H1 (cell line): ENCODE measurements around the gene ATF3. TPM values are rescaled to one million over a fixed set of nuclear protein-coding genes. Genes with fewer than 3 reads are reported as not detected.

Source experiments
- CTCF ChIA-PET: fragments of 300-600 bp; sonication (Branson Sonifier 250); formaldehyde crosslinking; loops from one replicate; lab custom pipeline; 2021; ENCODE audit not compliant: partially characterized antibody; lab: Charles Lee
- POLR2A ChIA-PET: fragments of 300-600 bp; sonication (Branson Sonifier 250); formaldehyde crosslinking; loops from one replicate; lab custom pipeline; 2021; ENCODE audit warnings: inconsistent platforms; ENCODE audit not compliant: partially characterized antibody; lab: Charles Lee
- DNase-seq, 2 experiments: peaks; one replicate each; pipeline versions ENCODE4 v3.0.0 to v3.0.0-alpha.2; 2010 to 2022; ENCODE audit warnings: low spot score in 2 of 2, low read depth in 1 of 2, mixed read lengths in 1 of 2
- FAIRE-seq: peaks from 2 replicates; lab custom pipeline; 2011; peaks lifted over from hg19 to GRCh38; lab: Jason Lieb, UNC
- H2AFZ ChIP-seq: 2 replicates; pipeline ENCODE4 v1.8.1; 2012; ENCODE audit warnings: low read length, inconsistent platforms
- H2AK5ac ChIP-seq: 2 replicates; pipeline ENCODE4 v1.6.1; 2013; ENCODE audit warnings: low read depth, low read length
- H2BK120ac ChIP-seq: replicated peaks from 2 replicates; pipeline ENCODE3; 2013; ENCODE audit warnings: low read depth, low read length, inconsistent platforms
- H2BK12ac ChIP-seq: 2 replicates; pipeline ENCODE4 v1.6.1; 2013; ENCODE audit warnings: low read depth, low read length
- H2BK15ac ChIP-seq: 2 replicates; pipeline ENCODE4 v1.6.1; 2013; ENCODE audit warnings: low read length
- H2BK20ac ChIP-seq: 2 replicates; pipeline ENCODE4 v1.6.1; 2013; ENCODE audit warnings: low read length
- H2BK5ac ChIP-seq: 2 replicates; pipeline ENCODE4 v1.6.1; 2013; ENCODE audit warnings: low read depth, low read length
- H3K14ac ChIP-seq: 2 replicates; pipeline ENCODE4 v1.6.1; 2013; ENCODE audit warnings: inconsistent platforms; ENCODE audit not compliant: insufficient read length
- H3K18ac ChIP-seq: 2 replicates; pipeline ENCODE4 v1.6.1; 2013; ENCODE audit warnings: low read length; ENCODE audit errors: extremely low read depth
- H3K23ac ChIP-seq: 2 replicates; pipeline ENCODE4 v1.6.1; 2013; ENCODE audit warnings: inconsistent platforms; ENCODE audit not compliant: insufficient read length
- H3K23me2 ChIP-seq: 2 replicates; pipeline ENCODE4 v1.6.1; 2013; ENCODE audit warnings: low read depth, low read length
- H3K27ac ChIP-seq: 2 replicates; pipeline ENCODE4 v1.6.1; 2011; ENCODE audit warnings: low read depth, low read length, inconsistent platforms
- H3K27me3 ChIP-seq, 4 experiments: replicated peaks in 1 of 4; 1 replicate in 1 of 4; 2 replicates in 3 of 4; pipeline versions ENCODE4 v1.6.1 to v1.8.1; 2011 to 2013; ENCODE audit warnings: low read length in 3 of 4, mild to moderate bottlenecking in 3 of 4, inconsistent platforms in 2 of 4, mixed read lengths in 2 of 4, moderate library complexity in 1 of 4; ENCODE audit not compliant: control insufficient read depth in 3 of 4, insufficient read depth in 3 of 4; ENCODE audit errors: extremely low read depth in 1 of 4
- H3K36me3 ChIP-seq, 4 experiments: 2 replicates each; pipeline versions ENCODE4 v1.6.1 to v1.8.1; 2011 to 2013; ENCODE audit warnings: mild to moderate bottlenecking in 4 of 4, low read length in 3 of 4, moderate library complexity in 2 of 4, control low read depth in 1 of 4, inconsistent platforms in 1 of 4; ENCODE audit not compliant: insufficient read depth in 4 of 4, control insufficient read depth in 2 of 4
- H3K4ac ChIP-seq: replicated peaks from 2 replicates; pipeline ENCODE3; 2013; ENCODE audit warnings: low read length, low read depth, mixed read lengths, inconsistent platforms; ENCODE audit not compliant: insufficient read length
- H3K4me1 ChIP-seq, 4 experiments: replicated peaks in 1 of 4; 1 replicate in 1 of 4; 2 replicates in 3 of 4; pipeline versions ENCODE4 v1.6.1 to v1.8.1; 2011 to 2013; ENCODE audit warnings: low read length in 3 of 4, inconsistent platforms in 2 of 4, mixed read lengths in 1 of 4; ENCODE audit not compliant: insufficient read depth in 4 of 4, control insufficient read depth in 3 of 4
- H3K4me2 ChIP-seq, 2 experiments: 2 replicates each; pipeline versions ENCODE4 v1.6.1 to v1.8.1; 2011 to 2013; ENCODE audit warnings: low read depth in 2 of 2, low read length in 2 of 2, control low read depth in 1 of 2, inconsistent platforms in 1 of 2, mild to moderate bottlenecking in 1 of 2; ENCODE audit not compliant: insufficient read depth in 1 of 2
- H3K4me3 ChIP-seq, 4 experiments: fragments of 200-600, 300-600 bp in 1 of 4; sonication (generic), shearing (Covaris generic), sonication (Bioruptor Twin) in 1 of 4; 2 replicates each; pipeline versions ENCODE4 v1.5.1 to v1.8.1; 2011 to 2016; ENCODE audit warnings: low read length in 4 of 4, low read depth in 3 of 4, control low read depth in 2 of 4, inconsistent platforms in 2 of 4, mild to moderate bottlenecking in 2 of 4, mixed read lengths in 1 of 4, moderate library complexity in 1 of 4; ENCODE audit not compliant: insufficient read depth in 2 of 4; ENCODE audit errors: extremely low read depth in 1 of 4
- H3K56ac ChIP-seq: replicated peaks from 2 replicates; pipeline ENCODE3; 2013; ENCODE audit warnings: low read depth, mild to moderate bottlenecking, mixed read lengths, low read length, inconsistent platforms; ENCODE audit not compliant: insufficient read length
- H3K79me1 ChIP-seq: 2 replicates; pipeline ENCODE4 v1.6.1; 2013; ENCODE audit warnings: low read depth, low read length, control low read depth
- H3K79me2 ChIP-seq, 2 experiments: 2 replicates each; pipeline versions ENCODE4 v1.6.1 to v1.8.1; 2012 to 2013; ENCODE audit warnings: low read length in 2 of 2, mild to moderate bottlenecking in 2 of 2, inconsistent platforms in 1 of 2; ENCODE audit not compliant: insufficient read depth in 2 of 2, control insufficient read depth in 1 of 2
- H3K9ac ChIP-seq, 4 experiments: replicated peaks in 1 of 4; 1 replicate in 1 of 4; 2 replicates in 3 of 4; pipeline versions ENCODE4 v1.6.1 to v1.8.1; 2011 to 2013; ENCODE audit warnings: low read depth in 3 of 4, low read length in 3 of 4, control low read depth in 2 of 4, mild to moderate bottlenecking in 2 of 4, moderate library complexity in 2 of 4, inconsistent platforms in 1 of 4; ENCODE audit errors: extremely low read depth in 1 of 4
- H3K9me3 ChIP-seq, 2 experiments: 2 replicates each; pipeline versions ENCODE4 v1.6.1 to v1.8.1; 2012 to 2013; ENCODE audit warnings: mild to moderate bottlenecking in 2 of 2, moderate library complexity in 2 of 2, control low read depth in 1 of 2, inconsistent platforms in 1 of 2, low read depth in 1 of 2, low read length in 1 of 2, mixed read lengths in 1 of 2; ENCODE audit not compliant: insufficient read depth in 2 of 2
- H4K20me1 ChIP-seq, 2 experiments: replicated peaks in 1 of 2; 2 replicates each; pipeline versions ENCODE3 to v1.8.1; 2011 to 2013; ENCODE audit warnings: inconsistent platforms in 2 of 2, low read length in 2 of 2, mild to moderate bottlenecking in 1 of 2; ENCODE audit not compliant: insufficient read depth in 2 of 2, control insufficient read depth in 1 of 2
- H4K5ac ChIP-seq: 2 replicates; pipeline ENCODE4 v1.6.1; 2013; ENCODE audit warnings: low read length, low read depth, mixed read lengths, inconsistent platforms; ENCODE audit not compliant: insufficient read length
- H4K8ac ChIP-seq: 2 replicates; pipeline ENCODE4 v1.8.0; 2013; ENCODE audit warnings: mild to moderate bottlenecking, moderate library complexity, low read length, inconsistent platforms; ENCODE audit not compliant: insufficient read depth; ENCODE audit errors: extremely low read depth
- H4K91ac ChIP-seq: replicated peaks from 2 replicates; pipeline ENCODE3; 2013; ENCODE audit warnings: low read length, mixed read lengths, inconsistent platforms; ENCODE audit not compliant: insufficient read length
- CREB1 ChIP-seq: IDR thresholded peaks from 2 replicates; pipeline ENCODE4 v1.6.1; 2012; ENCODE audit warnings: inconsistent platforms
- CTBP2 ChIP-seq: IDR thresholded peaks from 2 replicates; pipeline ENCODE4 v1.7.0; 2011; ENCODE audit warnings: borderline replicate concordance, mild to moderate bottlenecking, moderate library complexity, mixed read lengths, low read length; ENCODE audit not compliant: insufficient read depth, insufficient read length
- GTF2F1 ChIP-seq: IDR thresholded peaks from 2 replicates; pipeline ENCODE4 v1.6.1; 2012; ENCODE audit warnings: low read depth, low read length, improper control_type of control experiment, borderline replicate concordance
- KDM4A ChIP-seq: IDR thresholded peaks from one replicate; pipeline ENCODE4 v1.7.1; 2012; ENCODE audit warnings: low read depth, mild to moderate bottlenecking, moderate library complexity, low read length, inconsistent platforms; ENCODE audit not compliant: severe bottlenecking
- MAFK ChIP-seq: IDR thresholded peaks from 2 replicates; pipeline ENCODE4 v1.6.1; 2012; ENCODE audit warnings: low read depth, mild to moderate bottlenecking, improper control_type of control experiment, low read length
- RBBP5 ChIP-seq: IDR thresholded peaks from 2 replicates; pipeline ENCODE4 v1.7.1; 2012; ENCODE audit warnings: low read depth, mild to moderate bottlenecking, inconsistent platforms, low read length, moderate library complexity, borderline replicate concordance
- SIX5 ChIP-seq: IDR thresholded peaks from 2 replicates; pipeline ENCODE4 v1.6.1; 2011; ENCODE audit warnings: mild to moderate bottlenecking, low read depth, low read length
- WGBS, 2 experiments: shearing (Covaris generic) in 1 of 2; methylation state at CpG; one replicate each; pipeline versions ENCODE4 v1.1.6 to v1.1.7; 2013 to 2015; ENCODE audit warnings: low lambda C conversion rate in 2 of 2, mixed read lengths in 2 of 2, inconsistent platforms in 1 of 2, low coverage in 1 of 2, missing lambda C conversion rate in 1 of 2; ENCODE audit not compliant: insufficient replicate concordance in 2 of 2, insufficient coverage in 1 of 2, insufficient read length in 1 of 2; ENCODE audit errors: extremely low coverage in 1 of 2, missing lambda C conversion rate in 1 of 2; 5-methylcytosine and 5-hydroxymethylcytosine counted together
- polyA plus RNA-seq, 7 experiments: library from polyadenylated mRNA; depleted of rRNA in 3 of 7; stranded (reverse) in 5 of 7; unstranded in 2 of 7; fragments of >200 nt in 5 of 7; fragments of 200-250 nt in 2 of 7; gene quantifications; 1 replicate in 5 of 7; 2 replicates in 1 of 7; 4 replicates in 1 of 7; pipeline versions ENCODE4 v1.2.1 to v1.2.3, GENCODE V29; 2011 to 2013; ENCODE audit warnings: missing spikeins in 2 of 7, mixed read lengths in 2 of 7
- total RNA-seq: library from RNA; stranded (reverse); fragmentation: NEBNext Ultra II Directional; extraction: Animal tissue kit (Norgen Biotek cat#: 25700); gene quantifications from 2 replicates; pipeline ENCODE4 v1.2.1, GENCODE V29; 2021

The ATF3 gene
- total and polyA plus RNA-seq, 2 of the 8 experiments (the other 6 are each of a cell fraction or from before 2014, with no cell fraction given): 12.2 to 27.7 TPM

DNA sequence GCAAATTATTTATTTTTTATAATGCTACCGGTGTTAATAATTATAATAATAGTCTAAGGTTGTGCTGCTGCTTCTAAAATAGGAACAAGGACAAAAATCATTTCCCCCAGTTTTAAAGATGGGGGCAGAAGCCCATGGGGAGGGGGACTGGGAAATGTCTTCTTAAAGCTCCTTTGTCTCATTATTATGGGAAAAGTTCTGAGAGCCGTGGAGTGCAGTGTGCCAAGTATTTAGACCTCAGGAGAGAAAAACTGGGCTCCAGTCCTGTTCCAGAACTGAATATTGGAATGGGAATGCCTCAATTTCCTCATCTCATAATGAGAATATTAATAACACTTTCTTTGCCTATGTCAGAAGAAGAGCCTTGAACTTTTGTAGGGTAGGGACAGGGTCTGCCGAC lies 40.9 kb upstream of the ATF3 start:
- H3K4me2 ChIP-seq: no peak overlapping the region

More for the DNA sequence above, 40.9 kb upstream of the ATF3 start:
- Histone ChIP-seq H3K27ac (no peak overlapping the region), H2AFZ (no peak overlapping the region), H3K36me3 (no peaks in the 10 kb centered on the region), H3K56ac (no peak overlapping the region), H2AK5ac (no peak overlapping the region), H3K23me2 (no peaks in the 10 kb centered on the region), H4K8ac (no peak overlapping the region), H4K91ac (no peak overlapping the region), H3K27me3 (no peaks in the 10 kb centered on the region), H3K4me1 (peaks cover 0 to 5% (median 0%) of the 10 kb centered on the region in 4 experiments; a peak in 1 of 7 replicates), H3K23ac (no peak overlapping the region), H3K4ac (no peak overlapping the region), H4K5ac (no peak overlapping the region), H3K9me3 (no peaks in the 10 kb centered on the region), H3K9ac (no peak overlapping the region), H2BK12ac (no peak overlapping the region), H3K79me2 (no peaks in the 10 kb centered on the region), H4K20me1 (no peaks in the 10 kb centered on the region), H3K79me1 (no peaks in the 10 kb centered on the region), H2BK15ac (no peak overlapping the region), H2BK5ac (no peak overlapping the region), H3K18ac (no peak overlapping the region), H3K4me3 (no peak overlapping the region), H2BK120ac (no peak overlapping the region), H3K14ac (no peak overlapping the region), H2BK20ac (no peak overlapping the region)
- DNase-seq (no peak), FAIRE-seq (no peak)
- WGBS, 2 experiments: 94% methylated on average over 3 of the region's 3 CpGs; no CpG with 5 or more reads in 1 of the 2 experiments
- ChIA-PET POLR2A (interaction anchor here (3.6 kb wide), 1 partner anchor 41 kb away, joined by 18 read pairs; the partner anchor contains the start of gene ATF3), CTCF (interaction anchor here (0.7 to 1.5 kb wide), 5 partner anchors 14 to 112 kb away, joined by 3 to 5 read pairs (median 3); no protein-coding TSS in a partner anchor)
- TF ChIP-seq CREB1 (no peak), KDM4A (no peak), SIX5 (no peak), RBBP5 (no peak), CTBP2 (no peak), GTF2F1 (no peak), MAFK (no peak)
